CD4-positive, alpha-beta T cell treated with Interleukin-6 for 4 hours (primary cell): ENCODE data around the gene DACT1.
"Not testable (repeated sequence)": the region's sequence is repeated elsewhere in the genome, so short reads cannot be mapped to it uniquely, and the experiment has no call there.

ENCODE experiments used
- DNase-seq: peaks from one replicate; pipeline ENCODE4 v3.0.0-alpha.2; 2020; ENCODE audit warnings: mixed read lengths

DACT1 gene, protein sequence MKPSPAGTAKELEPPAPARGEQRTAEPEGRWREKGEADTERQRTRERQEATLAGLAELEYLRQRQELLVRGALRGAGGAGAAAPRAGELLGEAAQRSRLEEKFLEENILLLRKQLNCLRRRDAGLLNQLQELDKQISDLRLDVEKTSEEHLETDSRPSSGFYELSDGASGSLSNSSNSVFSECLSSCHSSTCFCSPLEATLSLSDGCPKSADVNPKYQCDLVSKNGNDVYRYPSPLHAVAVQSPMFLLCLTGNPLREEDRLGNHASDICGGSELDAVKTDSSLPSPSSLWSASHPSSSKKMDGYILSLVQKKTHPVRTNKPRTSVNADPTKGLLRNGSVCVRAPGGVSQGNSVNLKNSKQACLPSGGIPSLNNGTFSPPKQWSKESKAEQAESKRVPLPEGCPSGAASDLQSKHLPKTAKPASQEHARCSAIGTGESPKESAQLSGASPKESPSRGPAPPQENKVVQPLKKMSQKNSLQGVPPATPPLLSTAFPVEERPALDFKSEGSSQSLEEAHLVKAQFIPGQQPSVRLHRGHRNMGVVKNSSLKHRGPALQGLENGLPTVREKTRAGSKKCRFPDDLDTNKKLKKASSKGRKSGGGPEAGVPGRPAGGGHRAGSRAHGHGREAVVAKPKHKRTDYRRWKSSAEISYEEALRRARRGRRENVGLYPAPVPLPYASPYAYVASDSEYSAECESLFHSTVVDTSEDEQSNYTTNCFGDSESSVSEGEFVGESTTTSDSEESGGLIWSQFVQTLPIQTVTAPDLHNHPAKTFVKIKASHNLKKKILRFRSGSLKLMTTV

DNA sequence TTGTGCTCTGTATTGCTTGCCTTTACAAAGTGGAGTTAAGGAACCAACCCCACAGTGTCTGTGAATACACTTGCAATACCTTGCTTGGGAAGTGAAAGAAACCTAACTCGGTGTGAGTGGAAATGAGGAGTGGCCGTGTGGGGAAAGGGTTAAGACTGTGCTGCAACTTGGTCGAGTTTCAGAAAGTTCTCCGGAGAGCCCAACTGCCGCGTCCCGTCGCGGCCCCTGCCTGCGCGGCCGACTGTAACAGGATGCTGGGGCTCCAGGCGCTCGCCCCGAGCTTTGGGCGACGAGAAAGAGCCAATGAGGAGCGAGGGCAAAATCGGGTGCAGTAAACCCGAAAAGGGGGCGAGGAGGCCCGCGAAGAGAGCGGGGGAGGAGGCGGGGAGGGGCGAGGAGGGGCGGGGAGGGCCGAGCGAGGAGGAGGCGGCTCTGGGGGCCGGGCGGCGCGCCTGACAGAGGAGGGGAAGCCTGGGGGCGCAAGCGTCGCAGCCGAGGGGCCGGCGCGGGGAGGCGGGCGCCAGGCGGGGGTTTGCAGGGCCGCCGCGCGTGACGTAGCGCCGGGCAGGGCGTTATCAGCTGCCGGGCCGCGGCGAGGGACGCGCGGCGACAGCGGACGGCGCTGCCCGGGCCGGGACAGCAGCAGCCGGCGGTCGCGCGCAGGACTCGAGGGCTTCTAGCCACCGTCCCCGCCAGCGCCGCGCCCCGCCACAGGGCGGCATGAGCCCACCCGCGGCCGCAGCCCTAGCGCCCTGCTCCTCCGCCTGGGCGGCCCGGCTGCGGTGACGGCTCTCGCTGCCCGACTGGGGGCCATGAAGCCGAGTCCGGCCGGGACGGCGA, at the start of gene DACT1:
Gene DACT1, plus strand, starts transcription at position 572 of the 840 bp plus-strand sequence. Its CDS starts 241 bp downstream, at position 813.
- DNase-seq, result peak; percentile 80

DNA sequence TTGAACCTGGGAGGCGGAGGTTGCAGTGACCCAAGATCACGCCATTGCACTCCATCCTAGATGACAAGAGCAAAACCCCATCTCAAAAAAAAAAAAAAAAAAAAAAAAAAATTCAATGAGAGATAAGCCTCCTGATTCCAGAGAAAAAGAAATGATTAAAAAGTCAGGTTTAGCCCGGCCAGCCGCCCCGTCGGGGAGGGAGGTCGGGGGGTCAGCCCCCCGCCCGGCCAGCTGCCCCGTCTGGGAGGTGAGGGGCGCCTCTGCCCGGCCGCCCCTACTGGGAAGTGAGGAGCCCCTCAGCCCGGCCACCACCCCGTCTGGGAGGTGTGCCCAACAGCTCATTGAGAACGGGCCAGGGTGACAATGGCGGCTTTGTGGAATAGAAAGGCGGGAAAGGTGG, 49.4 kb upstream of the DACT1 start:
- not testable (repeated sequence) for DNase-seq

DNA sequence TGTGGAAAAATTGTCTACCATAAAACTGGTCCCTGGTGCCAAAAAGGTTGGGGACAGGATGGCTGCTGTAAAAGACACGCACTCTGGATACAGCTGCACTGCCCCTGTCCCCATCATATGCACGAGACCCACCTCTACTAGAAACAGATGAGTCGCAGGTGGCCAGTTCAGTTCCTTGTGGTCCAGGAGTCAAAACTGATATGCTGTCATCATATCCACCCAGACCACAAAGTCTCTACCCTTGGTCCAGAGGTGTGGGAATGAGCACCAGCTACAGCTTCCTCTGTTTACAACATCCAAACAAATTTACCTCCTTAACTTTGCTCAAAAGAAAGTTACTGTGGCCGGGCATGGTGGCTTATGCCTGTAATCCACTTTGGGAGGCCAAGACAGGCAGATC, 43.8 kb upstream of the DACT1 start:
- DNase-seq, result no peak

DNA sequence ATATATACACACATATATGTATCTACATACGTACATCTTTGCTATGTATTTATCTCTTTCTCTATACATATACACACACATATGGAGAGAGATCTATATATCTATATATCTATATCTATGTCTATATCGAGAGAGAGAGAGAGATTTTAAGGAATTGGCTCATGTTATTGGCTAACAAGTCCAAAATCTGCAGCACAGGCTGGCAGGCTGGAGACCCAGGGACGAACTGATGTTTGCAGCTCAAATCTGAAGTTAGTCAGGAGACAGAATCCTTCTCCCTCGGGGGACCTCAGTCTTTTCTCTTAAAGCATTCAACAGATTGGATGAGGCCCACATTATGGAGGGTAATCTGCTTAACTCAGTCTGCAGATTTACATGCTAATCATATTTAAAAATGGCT, 40.7 kb upstream of the DACT1 start:
- DNase-seq, result no peak

DNA sequence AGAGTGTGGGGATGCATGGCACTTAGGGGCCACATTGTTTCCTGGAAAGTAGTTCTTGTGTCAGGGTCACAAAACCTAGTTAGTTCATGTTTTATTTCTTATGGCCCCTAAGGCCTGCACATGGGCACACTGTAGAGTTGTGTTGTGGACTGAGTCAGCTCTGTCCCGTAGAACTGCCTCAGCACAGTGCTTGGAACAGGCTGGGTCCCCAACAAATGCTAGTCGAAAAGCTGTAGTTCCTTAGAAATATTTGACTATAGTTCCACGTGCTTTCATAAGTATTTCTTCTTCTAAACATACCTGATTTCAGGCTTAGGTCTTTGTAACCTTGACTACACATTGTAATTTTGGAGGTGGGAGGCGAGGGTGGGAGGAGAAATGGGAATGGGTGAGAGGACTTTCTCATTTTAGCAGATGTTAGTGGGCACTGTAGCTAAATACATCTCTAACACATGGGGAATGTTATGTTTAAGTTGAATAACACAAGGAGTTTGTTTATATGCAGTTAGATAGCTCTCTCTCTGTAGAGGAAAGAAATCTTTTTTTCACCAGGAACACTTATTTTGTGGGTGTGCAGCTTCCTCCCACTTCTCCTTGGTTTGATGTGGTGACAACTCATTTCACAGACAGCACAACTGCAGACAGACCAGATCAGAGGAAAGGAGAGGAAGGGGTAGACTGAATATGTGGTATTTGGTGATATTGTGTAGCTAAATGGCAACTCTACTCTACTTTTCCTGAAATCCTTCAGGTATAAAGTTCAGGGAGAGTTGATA, 39.5 kb upstream of the DACT1 start:
- peak; percentile 42 for DNase-seq

DNA sequence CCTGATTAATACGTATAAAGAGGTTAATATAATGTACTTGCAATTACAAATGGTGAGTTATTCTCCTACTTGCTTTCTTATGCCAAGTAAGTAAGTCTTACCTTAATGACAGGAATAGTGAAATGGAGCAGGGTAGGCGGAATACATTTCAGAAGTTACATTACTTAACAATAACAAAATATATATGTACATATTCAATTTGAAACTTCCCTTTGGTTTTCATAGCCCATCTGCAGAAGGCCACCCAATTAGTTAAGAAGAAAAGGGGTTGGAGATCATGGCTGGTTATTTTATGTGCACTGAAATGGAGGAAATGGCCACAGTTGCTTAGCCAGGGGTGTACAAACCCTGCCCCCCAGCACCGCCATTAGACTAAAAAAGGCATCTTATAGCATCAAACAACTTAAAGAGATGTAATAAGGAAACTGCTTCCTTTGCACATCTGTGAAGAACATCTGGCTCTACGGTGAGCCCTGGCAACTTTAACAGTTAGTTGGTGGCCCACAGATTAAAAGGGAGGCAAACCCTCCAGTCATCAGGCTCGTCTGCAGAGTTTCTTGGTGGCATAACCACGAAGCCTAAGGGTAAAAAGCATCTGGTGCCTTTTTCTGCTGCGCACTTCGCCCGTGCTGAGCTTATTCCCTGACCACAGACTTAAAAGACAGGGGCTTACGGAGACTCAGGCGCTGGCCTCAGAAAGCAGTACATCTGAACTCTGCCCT, 38.8 kb upstream of the DACT1 start:
- no peak for DNase-seq

DNA sequence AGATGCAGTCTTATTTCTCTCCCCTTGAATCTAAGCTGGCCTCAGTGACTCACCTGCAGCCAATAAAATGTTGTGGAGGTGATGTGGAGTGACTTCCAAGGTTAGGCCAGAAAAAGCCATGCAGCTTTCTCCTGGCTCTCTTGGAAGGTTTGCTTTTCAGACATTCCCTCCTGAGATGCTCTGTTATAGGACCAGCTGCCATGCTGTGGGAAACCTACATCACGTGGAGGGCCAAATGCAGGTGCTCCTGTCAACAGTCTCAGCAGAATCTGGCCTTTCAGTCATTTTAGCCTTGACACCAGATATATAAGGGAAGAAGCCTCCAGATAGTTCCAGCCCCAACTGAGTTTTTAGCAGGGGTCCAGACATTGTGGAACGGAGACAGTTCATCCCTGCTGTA, 38.1 kb upstream of the DACT1 start:
- DNase-seq, result no peak

DNA sequence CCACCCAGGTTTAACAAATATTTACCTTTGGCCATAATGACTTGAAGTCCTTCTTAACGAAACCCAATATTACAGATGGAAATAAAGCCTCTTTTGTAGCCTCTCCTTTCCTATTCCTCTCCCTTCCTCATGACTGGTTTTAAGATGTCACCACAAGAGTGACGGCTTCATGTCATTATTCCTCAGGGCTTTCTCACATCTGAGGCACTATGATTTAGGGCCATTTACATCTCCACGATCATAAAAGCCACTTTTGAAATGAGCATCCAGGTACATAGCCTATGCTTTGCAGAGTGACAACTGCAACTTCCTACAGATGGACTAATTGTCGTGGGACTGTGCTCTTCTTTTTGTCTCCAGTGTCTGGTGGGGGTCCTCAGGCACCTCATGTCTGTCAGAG, 32.3 kb upstream of the DACT1 start:
- no peak for DNase-seq

DNA sequence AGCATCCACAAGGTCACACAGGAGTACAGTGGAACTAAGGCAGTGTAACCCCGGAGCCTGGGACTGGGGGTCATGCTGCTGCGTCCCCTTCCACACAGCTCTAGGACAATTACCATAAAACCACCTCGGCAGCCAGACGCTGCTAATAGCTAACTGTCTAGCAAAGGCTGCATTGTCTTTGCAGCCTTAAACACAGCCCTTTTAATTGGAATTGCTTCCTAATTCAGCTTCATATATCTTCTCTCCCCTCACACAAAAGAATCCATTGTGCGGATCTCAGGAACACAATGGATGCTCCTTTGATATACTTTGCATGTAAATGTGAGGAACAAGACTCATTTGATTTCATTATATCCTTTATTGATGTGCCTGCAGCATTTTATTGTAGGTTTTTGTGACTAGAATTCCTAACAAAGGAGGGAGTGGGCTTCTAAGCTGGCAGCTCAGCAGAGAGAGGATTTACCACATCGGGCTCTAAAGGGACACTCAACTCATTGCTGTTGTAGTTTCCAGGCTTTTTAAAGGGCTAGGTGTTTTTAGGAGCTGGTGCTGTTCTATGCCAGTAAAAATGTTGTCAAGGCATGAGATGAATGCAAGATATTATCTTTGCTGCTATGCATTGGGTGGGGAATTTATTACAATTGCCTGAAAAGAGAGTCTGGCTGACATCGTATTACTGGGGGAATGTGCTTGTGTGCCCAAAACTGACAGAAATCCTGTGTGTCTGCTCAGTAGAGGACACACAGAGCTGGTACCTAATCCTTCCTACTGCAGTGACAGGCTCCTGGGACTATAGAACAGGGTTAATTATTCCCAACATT, 30.4 kb upstream of the DACT1 start:
- DNase-seq, result no peak

DNA sequence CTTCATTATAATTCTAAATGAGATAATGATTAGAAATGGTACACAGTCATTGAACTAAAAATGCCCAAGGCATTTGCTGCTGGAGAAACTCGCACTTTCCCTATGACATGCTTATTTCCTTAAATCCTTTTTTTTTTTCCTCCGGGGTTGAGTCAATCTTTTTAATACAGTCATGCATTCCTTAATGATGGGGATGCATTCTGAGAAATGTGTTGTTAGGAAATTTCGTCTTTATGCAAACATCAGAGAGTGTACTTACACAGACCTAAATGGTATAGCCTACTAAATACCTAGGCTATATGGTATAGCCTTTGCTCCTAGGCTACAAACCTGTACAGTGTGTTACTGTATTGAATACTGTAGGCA, 29.8 kb upstream of the DACT1 start:
- no peak for DNase-seq

DNA sequence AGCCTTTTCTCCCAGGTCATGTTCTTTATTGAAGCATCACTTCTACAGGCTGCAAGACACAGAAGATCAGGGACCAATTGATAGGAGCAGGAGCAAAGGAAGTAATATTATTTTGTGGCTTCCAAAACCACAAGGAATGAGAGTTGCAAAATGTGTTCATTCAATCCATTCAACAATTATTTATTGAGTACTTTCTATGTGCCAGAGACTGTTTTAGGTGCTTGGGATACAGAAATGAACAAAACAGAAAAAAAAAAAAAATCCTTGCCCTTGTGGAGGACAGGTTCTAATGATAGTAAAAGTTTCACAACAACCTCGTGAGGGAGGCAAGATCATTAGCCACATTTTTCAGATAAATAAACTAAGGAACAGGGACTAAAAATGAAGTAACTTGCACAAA, 20.1 kb upstream of the DACT1 start:
- no peak for DNase-seq

DNA sequence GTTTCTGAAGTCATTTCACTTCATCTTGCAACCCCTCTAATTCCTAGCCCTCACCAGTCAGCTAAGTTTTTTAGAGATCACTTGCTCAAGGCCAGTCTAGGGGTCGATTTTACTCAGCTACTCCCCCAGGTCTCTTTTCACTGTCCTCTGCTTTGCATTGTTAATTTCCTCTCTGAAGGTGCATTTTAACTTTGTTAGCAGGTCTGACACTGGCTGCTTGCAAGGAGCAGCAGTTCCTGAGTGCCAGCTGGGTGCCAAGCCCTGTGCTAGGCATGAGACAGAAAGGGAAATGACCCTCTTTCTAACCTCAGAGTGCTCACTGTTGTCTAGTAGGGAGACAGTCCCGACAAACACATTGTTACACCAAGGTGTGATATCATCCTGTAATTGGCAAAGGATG, 17.8 kb upstream of the DACT1 start:
- no peak for DNase-seq

DNA sequence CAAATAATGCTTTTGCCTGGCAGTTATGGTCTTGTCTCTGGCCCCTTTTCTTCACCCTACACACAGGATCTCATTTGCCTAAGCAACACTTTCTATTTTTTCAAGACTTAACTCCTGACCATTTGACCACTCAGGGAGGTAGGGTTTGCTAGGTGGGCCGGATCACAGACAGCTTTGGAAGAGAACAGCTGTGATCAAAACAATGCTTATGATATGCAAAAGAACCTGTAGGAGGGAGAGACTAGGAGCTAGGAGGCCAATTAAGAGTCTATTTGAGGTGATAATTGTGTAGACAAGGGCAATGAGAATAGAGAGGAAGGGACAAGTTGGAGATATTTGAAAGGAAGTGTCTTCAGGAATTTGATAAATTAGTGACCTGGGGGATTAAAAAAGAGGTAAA, 12.3 kb upstream of the DACT1 start:
- no peak for DNase-seq

DNA sequence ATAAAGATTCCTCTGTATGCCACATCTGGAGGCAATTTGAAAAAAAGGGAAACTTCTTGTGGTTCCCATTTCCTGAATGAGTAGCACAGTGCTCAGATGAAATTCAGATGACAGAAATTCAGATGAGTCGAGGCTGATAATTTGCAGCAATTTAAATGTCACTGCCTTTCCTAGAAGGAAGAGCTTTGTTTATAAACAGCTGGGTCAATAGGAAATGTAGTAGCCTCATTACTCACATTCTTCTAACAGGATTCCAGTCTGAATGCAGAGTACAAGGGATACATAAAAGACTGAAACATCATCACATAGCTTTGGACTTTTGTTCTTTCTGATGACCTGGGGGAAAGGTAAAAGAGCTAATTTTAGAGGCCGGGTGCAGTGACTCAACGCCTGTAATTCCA, 11.3 kb upstream of the DACT1 start:
- no peak for DNase-seq

DNA sequence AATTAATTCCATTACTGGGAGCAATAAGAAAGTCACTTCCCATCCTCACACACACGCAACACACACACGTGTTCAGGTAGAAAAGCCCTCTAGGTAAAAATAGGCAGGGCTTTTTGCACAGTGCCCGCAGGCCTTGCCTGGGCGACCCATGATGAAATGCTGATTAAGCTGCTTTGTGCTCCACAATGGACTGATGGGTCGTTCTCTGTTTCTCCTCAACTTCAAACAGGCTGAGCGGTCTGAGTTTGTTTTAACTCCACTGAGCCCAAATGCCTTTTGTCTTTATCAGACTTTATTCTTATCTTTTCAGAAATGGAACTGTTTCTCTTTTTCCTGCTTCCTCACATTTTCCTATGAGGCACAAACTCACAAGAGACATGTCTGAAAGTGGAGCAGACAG, 9.4 kb upstream of the DACT1 start:
- DNase-seq, result no peak

DNA sequence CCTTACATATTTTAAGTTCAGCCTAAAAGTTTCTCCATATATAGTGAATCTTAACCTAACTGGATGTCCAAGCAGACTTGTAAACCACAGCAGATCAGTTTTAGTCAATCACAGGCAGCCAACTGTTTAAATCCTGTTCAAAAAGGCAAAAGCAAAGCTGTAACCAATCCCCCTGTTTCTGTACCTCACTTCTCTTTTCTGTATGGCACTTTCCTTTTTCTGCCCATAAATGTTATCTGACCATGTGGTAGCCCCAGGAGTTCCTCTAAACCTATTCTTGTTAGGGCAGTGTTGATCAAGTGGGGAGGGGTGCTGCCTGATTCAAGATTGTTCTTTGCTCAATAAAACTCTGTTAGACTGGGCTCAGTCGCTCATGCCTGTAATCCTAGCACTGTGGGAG, 8.5 kb upstream of the DACT1 start:
- DNase-seq, result no peak

DNA sequence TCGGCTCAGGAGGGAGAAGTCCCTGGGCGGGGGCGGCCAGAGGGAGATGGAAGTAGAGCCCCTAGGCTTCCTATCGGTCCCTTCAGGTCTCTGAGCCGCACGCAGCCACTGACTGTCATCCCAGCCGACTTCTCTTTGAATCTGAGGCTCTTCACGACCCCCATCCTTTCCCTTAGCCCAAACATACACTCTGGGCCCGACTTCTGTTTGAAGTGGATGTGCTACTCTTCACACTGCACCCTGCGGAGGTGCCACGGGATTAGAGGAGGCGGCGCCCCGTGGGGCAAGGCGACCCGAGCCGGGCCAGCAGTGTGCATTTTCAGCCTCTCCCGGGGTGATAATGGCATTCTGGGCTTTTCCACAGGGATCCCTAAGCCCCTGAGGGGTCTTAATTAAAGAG, 6.0 kb upstream of the DACT1 start:
- DNase-seq, result no peak

DNA sequence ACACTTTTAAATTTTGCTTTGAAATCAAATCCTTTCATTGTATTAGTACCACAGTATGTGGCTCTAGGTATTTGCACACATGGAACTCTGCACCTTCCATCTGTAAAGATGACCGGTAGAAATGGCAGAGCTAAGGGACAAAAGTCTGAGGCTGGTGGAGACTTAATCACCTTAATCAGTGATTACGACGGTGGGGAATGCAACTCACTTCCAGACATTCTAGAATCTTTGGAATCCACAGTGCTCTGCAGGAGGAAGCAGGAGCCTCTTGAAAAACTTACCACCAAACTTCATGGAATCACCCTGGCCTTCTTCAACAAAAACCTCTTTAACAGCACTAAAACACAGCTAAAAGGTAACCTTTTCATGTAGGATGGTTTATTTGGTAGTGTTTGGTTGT, 3.9 kb upstream of the DACT1 start:
- DNase-seq, result no peak

DNA sequence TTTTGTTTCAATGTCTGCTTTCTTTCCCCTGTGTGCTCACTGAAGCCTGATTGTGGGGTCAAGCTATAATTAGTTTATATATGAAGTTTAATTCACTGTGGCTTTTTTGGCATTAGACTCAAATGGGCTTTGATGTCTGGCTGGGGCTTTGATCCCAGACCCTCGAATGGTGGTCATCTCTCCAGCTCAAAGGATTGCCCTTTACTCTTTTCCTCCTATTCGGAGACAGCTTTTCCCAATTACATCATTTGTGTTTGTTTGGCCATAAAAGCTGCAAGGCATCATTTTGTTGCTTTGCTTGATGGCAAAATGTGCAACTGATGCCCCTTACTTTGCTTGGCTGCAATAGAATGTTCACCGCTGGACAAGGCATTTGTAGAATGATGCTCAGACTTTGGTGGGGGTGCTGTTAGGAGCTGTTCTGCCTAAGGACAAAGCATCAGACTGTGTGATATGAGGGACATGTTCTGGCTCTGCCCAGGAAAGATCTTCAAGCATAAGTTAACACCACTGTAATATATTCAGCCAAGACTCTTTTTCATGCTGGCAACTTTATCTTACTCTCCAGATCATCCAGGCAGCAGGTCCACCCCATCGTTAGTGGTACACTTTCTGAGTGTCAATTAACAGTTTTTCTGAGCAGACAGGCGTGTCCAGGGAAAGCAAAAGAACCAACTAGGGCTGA, 3.2 kb upstream of the DACT1 start:
- no peak for DNase-seq

DNA sequence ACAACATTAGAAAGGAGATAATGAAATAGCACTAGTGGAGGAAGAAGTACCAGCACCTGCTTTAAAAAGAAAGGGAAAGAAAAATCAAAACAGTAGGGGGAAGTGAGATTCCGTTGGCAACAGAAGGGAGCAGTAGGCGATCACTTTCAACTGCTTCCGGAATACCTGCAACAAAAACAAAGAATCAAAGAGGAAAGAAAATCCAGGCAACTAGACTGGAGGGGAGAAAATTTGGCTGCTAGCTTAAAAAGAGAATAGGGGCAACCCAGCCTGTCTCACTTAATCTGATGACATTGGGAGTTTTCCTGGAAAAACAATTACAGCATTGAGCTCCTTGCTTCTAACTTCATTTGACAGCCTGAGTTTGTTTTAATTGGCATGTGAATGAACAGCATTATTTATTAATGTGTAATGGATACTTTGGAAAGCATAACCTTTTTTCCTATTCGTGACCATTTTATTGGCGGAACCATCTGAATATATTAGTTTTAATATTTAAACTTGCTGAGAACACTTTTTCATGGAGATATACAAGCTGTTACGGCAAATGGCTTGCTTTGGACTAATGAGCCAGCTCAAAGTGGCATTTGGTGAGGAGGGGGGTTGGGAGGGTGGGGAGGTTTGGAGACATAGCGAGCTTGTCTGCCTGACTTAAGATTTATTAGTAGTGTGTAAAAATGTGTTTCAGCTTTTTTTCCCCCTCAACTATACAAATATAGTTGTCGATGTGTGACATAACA, 2.5 kb upstream of the DACT1 start:
- no peak for DNase-seq
